HAP-1 (cell line): ENCODE results near the gene YWHAB.

Source experiments
- DNase-seq, 2 experiments: peaks; one replicate each; pipeline ENCODE4 v3.0.0-alpha.2; 2016 to 2020; ENCODE audit warnings: low spot score in 2 of 2
- H3K27me3 ChIP-seq: fragments of 250-450 bp; sonication (Bioruptor Pico); 2 replicates; pipeline ENCODE4 v1.5.1; 2020; ENCODE audit warnings: low read depth, mild to moderate bottlenecking, moderate library complexity
- H3K36me3 ChIP-seq: fragments of 250-450 bp; sonication (Bioruptor Pico); replicated peaks from 2 replicates; pipeline ENCODE4 v1.5.1; 2020; ENCODE audit warnings: mild to moderate bottlenecking
- H3K4me1 ChIP-seq: fragments of 250-450 bp; sonication (Bioruptor Pico); 2 replicates; pipeline ENCODE4 v1.5.1; 2020; ENCODE audit warnings: mild to moderate bottlenecking
- H3K4me3 ChIP-seq: fragments of 250-450 bp; sonication (Bioruptor Pico); 2 replicates; pipeline ENCODE4 v1.5.1; 2020; ENCODE audit warnings: mild to moderate bottlenecking, moderate library complexity
- H3K9me3 ChIP-seq: fragments of 250-450 bp; sonication (Bioruptor Pico); 2 replicates; pipeline ENCODE4 v1.5.1; 2020; ENCODE audit warnings: mild to moderate bottlenecking, moderate library complexity
- in situ Hi-C: fragments of 300-500 bp; cut with MboI; formaldehyde crosslinking; loops from 3 replicates; pipeline ENCODE4 v1.14.3; 2020; ENCODE audit warnings: low sequenced_read_pairs, inconsistent platforms, mixed read lengths

YWHAB gene

GRCh38 chr20:44910690-44911262 lies 25.3 kb downstream of the YWHAB start:
- H3K4me1 ChIP-seq, result 0 out of 2 replicates have a peak, but pooled peaks cover 2% of the 10 kb centered on the region
- no peaks in the 10 kb centered on the region for H3K27me3 ChIP-seq
- in situ Hi-C loops, result no loop called here
- peak overlapping the region; percentile 81 for H3K4me3 ChIP-seq
- peaks cover 40% of the 10 kb centered on the region for H3K36me3 ChIP-seq
- peak in 1 of 2 experiments; percentile 27 for DNase-seq
- H3K9me3 ChIP-seq, result no peaks in the 10 kb centered on the region

DNA sequence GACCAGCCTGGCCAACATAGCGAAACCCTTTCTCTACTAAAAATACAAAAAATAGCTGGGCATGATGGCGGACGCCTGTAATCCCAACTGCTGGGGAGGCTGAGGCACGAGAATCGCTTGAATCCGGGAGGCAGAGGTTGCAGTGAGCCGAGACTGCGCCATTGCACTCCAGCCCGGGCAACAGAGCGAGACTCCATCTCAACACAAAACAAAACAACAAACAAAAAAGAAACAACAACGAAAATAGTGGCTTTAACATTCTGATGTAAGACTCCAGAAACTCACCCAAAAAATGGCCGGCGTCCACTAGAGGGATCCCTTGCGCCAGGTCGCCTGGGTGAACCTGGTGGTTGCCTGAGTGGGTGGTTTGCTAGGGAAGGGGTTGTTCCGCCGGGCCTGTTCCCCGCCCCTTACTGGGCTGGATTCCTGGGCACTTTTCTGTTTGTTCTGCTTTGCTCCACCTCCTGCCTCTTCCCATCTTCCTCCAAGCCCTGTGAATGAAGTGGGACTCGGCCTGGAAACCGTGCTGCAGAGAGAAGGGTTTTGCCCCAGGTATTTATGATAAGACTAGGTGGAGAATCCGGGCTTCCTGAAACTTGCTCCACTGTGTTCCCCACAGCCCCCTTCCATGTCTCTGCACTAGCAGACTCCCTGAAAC lies 25.9 kb downstream of the YWHAB start:
- in situ Hi-C loops, result no loop called here
- Histone ChIP-seq H3K36me3 (peaks cover 39% of the 10 kb centered on the region), H3K4me1 (0 out of 2 replicates have a peak, but pooled peaks cover 2% of the 10 kb centered on the region), H3K4me3 (peak overlapping the region; percentile 81), H3K27me3 (no peaks in the 10 kb centered on the region), H3K9me3 (no peaks in the 10 kb centered on the region)
- peak; percentile 71 to 90 for DNase-seq

DNA sequence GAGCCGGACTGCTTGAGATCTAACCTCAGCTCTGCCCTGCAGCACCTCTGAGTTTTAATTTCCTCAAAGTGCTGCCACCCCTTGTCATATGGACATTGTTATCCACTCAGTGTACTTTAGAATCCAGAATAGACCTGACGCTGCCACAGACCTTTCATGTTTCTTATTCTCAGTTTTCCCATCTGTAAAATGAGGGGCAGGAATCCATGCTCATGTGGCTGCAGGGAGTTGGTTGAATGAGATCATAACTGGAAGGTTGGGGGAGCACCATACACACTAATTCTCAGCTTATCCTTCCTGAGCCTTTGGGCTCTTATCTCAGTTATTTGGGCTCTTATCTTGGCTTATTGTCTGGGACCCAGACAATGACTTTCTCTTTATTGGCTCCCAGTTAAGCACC lies 26.7 kb downstream of the YWHAB start:
- 0 out of 2 replicates have a peak, but pooled peaks cover 2% of the 10 kb centered on the region for H3K4me1 ChIP-seq
- no peak overlapping the region for H3K4me3 ChIP-seq
- in situ Hi-C loops, result no loop called here
- H3K9me3 ChIP-seq, result no peaks in the 10 kb centered on the region
- H3K27me3 ChIP-seq, result no peaks in the 10 kb centered on the region
- H3K36me3 ChIP-seq, result peaks cover 40% of the 10 kb centered on the region
- DNase-seq, result no peak

- no peak overlapping the region for H3K4me3 ChIP-seq
- no peaks in the 10 kb centered on the region for H3K9me3 ChIP-seq
- 0 out of 2 replicates have a peak, but pooled peaks cover 2% of the 10 kb centered on the region for H3K4me1 ChIP-seq
- DNase-seq, result no peak
- H3K27me3 ChIP-seq, result no peaks in the 10 kb centered on the region
- in situ Hi-C loops, result no loop called here
- H3K36me3 ChIP-seq, result peaks cover 43% of the 10 kb centered on the region
Observed at GRCh38 chr20:44914924-44915323, 29.4 kb downstream of the YWHAB start.

DNA sequence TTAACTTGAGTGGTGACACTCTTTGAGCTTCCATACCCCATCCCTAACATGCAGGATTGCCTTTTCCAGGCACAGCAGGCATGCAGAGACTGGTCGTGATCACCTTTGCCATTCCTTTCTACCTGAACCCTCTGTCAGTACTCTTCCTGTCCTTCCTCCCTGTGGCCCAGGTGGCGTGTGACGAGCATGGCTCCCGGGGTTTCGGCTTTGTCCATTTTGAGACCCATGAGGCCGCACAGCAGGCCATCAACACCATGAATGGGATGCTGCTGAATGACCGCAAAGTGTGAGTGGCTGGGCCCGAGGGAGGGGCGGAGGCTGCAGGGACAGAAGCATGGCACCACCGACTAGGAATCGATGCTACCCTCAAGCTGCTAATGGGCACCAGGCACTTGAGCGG lies 31.1 kb downstream of the YWHAB start:
- Histone ChIP-seq H3K9me3 (no peaks in the 10 kb centered on the region), H3K4me1 (no peaks in the 10 kb centered on the region), H3K27me3 (no peaks in the 10 kb centered on the region), H3K36me3 (peaks cover 45% of the 10 kb centered on the region), H3K4me3 (no peak overlapping the region)
- in situ Hi-C loops, result no loop called here
- no peak for DNase-seq

- Histone ChIP-seq H3K27me3 (no peaks in the 10 kb centered on the region), H3K4me1 (no peaks in the 10 kb centered on the region), H3K4me3 (no peak overlapping the region), H3K9me3 (no peaks in the 10 kb centered on the region), H3K36me3 (peaks cover 51% of the 10 kb centered on the region)
- DNase-seq, result no peak
- in situ Hi-C loops, result no loop called here
Observed at GRCh38 chr20:44917399-44917798, 31.9 kb downstream of the YWHAB start.

DNA sequence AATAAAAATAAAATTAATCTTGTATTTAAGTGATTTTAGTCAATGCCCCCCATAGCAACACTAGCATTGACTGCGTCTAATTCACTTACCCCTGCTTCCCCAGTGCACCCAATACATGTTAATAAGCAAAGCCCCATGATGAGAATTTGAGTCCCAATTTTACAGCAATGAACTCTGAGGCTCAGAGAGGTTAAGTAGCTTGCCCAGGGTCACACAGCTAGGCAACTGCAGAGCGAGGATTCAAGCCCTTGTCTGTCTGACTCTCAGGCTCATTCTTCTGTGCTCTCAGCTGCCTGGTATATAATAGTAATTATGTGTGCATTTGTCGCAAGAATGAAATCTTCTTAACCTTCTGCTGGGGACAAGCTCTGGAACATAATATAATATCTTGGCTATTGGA lies 32.8 kb downstream of the YWHAB start:
- H3K36me3 ChIP-seq, result peaks cover 49% of the 10 kb centered on the region
- H3K4me1 ChIP-seq, result no peaks in the 10 kb centered on the region
- no peak overlapping the region for H3K4me3 ChIP-seq
- in situ Hi-C loops, result no loop called here
- no peaks in the 10 kb centered on the region for H3K27me3 ChIP-seq
- H3K9me3 ChIP-seq, result no peaks in the 10 kb centered on the region
- no peak for DNase-seq

- no peak overlapping the region for H3K4me3 ChIP-seq
- no peaks in the 10 kb centered on the region for H3K4me1 ChIP-seq
- H3K27me3 ChIP-seq, result no peaks in the 10 kb centered on the region
- no peaks in the 10 kb centered on the region for H3K9me3 ChIP-seq
- peaks cover 45% of the 10 kb centered on the region for H3K36me3 ChIP-seq
- in situ Hi-C loops, result no loop called here
- DNase-seq, result no peak
Observed at GRCh38 chr20:44918761-44919160, 33.3 kb downstream of the YWHAB start.

DNA sequence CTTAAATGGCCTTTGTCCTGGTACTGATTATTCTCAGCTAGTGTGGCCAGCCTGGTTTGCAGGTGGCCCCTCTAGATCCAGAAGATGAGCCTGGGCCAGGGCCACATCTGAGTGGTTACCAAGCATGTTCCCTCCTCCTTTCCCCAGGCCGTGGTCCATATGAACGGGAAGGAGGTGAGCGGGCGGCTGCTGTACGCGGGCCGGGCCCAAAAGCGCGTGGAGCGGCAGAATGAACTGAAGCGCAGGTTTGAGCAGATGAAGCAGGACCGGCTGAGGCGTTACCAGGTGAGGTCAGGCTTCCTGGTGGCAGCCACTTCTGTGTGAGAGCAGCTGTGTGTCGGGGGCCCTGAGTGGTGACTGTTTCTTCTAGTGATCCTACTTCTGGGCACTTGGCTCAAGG lies 35.9 kb downstream of the YWHAB start:
- H3K4me1 ChIP-seq, result no peaks in the 10 kb centered on the region
- H3K9me3 ChIP-seq, result no peaks in the 10 kb centered on the region
- peaks cover 41% of the 10 kb centered on the region for H3K36me3 ChIP-seq
- no peaks in the 10 kb centered on the region for H3K27me3 ChIP-seq
- in situ Hi-C loops, result no loop called here
- DNase-seq, result no peak
- no peak overlapping the region for H3K4me3 ChIP-seq

DNA sequence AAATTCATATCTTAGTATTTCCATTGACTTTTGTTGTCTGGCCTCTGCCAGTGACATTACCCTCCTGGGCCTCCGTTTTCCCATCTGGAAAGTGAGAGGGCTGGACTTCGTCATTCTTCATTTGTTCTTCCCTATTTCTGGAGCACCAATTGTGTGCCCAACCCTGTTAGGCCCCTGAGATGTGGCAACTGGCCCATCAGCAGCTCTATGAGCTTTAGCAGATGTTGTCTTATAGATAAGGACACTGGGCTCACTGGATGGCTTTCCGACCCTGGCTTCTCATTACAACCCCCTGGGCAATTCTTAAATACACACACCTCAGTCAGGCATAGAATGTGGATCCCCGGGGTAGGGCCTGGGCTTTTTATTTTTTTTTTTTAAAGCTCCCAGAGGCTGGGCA lies 39.0 kb downstream of the YWHAB start:
- Histone ChIP-seq H3K4me3 (no peak overlapping the region), H3K36me3 (peaks cover 26% of the 10 kb centered on the region), H3K27me3 (no peaks in the 10 kb centered on the region), H3K9me3 (no peaks in the 10 kb centered on the region), H3K4me1 (no peaks in the 10 kb centered on the region)
- in situ Hi-C loops, result no loop called here
- DNase-seq, result no peak

DNA sequence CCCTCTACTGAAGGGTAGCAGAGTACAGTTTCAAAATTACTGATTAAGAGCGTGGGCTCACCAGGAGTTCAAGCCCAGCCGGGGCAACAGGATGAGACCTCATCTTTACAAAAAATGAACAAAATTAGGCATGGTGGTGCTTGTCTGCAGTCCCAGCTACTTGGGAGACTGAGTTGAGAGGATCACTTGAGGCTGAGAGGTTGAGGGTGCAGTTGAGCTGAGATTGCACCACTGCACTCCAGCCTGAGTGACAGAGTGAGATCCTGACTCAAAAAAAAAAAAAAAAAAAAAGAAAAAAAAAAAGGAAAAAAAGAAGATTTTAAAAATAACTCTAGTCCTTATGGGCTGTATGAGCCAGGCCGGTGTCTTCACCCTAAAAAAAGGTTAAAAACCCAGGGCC lies 43.1 kb downstream of the YWHAB start:
- H3K36me3 ChIP-seq, result peaks cover 33% of the 10 kb centered on the region
- no peaks in the 10 kb centered on the region for H3K9me3 ChIP-seq
- in situ Hi-C loops, result no loop called here
- H3K4me3 ChIP-seq, result no peak overlapping the region
- no peaks in the 10 kb centered on the region for H3K4me1 ChIP-seq
- DNase-seq, result no peak
- no peaks in the 10 kb centered on the region for H3K27me3 ChIP-seq

GRCh38 chr20:44930517-44931168 lies 45.1 kb downstream of the YWHAB start:
- no peak for DNase-seq
- Histone ChIP-seq H3K36me3 (peaks cover 35% of the 10 kb centered on the region), H3K4me3 (no peak overlapping the region), H3K27me3 (no peaks in the 10 kb centered on the region), H3K4me1 (no peaks in the 10 kb centered on the region), H3K9me3 (no peaks in the 10 kb centered on the region)
- in situ Hi-C loops, result no loop called here

- in situ Hi-C loops, result no loop called here
- H3K27me3 ChIP-seq, result no peaks in the 10 kb centered on the region
- DNase-seq, result no peak
- H3K9me3 ChIP-seq, result no peaks in the 10 kb centered on the region
- no peak overlapping the region for H3K4me3 ChIP-seq
- no peaks in the 10 kb centered on the region for H3K4me1 ChIP-seq
- peaks cover 42% of the 10 kb centered on the region for H3K36me3 ChIP-seq
Observed at GRCh38 chr20:44931911-44932310, 46.4 kb downstream of the YWHAB start.

DNA sequence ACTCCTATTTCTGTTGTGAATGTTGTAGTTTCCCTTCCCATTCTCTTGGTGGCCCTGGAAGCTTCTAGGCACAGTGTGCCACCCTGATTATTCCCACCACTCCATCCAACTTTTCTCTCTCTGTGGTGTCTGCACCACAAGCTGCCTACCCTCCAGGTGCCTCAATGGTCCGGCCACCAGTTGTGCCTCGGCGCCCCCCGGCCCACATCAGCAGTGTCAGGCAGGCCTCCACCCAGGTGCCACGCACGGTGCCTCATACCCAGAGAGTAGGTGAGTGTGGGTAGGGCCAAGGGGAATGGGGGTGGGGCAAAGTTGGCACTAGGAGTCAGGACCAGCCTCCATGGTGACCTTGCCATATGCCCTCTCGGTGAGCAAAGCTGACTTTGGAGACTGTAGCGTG lies 47.4 kb downstream of the YWHAB start:
- H3K36me3 ChIP-seq, result peaks cover 47% of the 10 kb centered on the region
- H3K9me3 ChIP-seq, result no peaks in the 10 kb centered on the region
- no peaks in the 10 kb centered on the region for H3K27me3 ChIP-seq
- H3K4me1 ChIP-seq, result no peaks in the 10 kb centered on the region
- no peak overlapping the region for H3K4me3 ChIP-seq
- in situ Hi-C loops, result no loop called here
- no peak for DNase-seq
